Panc1 (cell line): ENCODE measurements around the gene ASCL2. TPM values are rescaled to one million over a fixed set of nuclear protein-coding genes. Genes with fewer than 3 reads are reported as not detected.

Experiments used
- ATAC-seq: fragments of 200-7000 bp; cut with Tn5 transposase; 2 replicates; pipeline ENCODE4 v1.9.1; 2020; ENCODE audit warnings: mild to moderate bottlenecking, moderate library complexity
- BruUV-seq: library from RNA; stranded (reverse); fragments of 400-500 nt; replicated peaks from 2 replicates; lab custom pipeline; 2021; lab: Mats Ljungman, UMichigan
- CTCF ChIA-PET: fragments of 300-600 bp; sonication (Branson Sonifier 250); formaldehyde crosslinking; loops from one replicate; lab custom pipeline; 2022; ENCODE audit warnings: antibody characterized with exemption; lab: Charles Lee
- POLR2A ChIA-PET: fragments of 300-600 bp; sonication (Branson Sonifier 250); formaldehyde crosslinking; loops from one replicate; lab custom pipeline; 2022; ENCODE audit warnings: antibody characterized with exemption; lab: Charles Lee
- DNase-seq: peaks from one replicate; pipeline ENCODE4 v3.0.0-alpha.2; 2010; ENCODE audit warnings: low read depth, low spot score
- H3K27ac ChIP-seq: 2 replicates; pipeline ENCODE4 v1.5.1; 2011; ENCODE audit warnings: mild to moderate bottlenecking, low read length, inconsistent platforms
- H3K27me3 ChIP-seq: fragments of 200-500 bp; sonication (Bioruptor generic); 2 replicates; pipeline ENCODE4 v1.6.0; 2014; ENCODE audit warnings: low read length, inconsistent platforms; ENCODE audit not compliant: control insufficient read depth, insufficient read depth
- H3K36me3 ChIP-seq: fragments of 200-500 bp; sonication (Bioruptor generic); 2 replicates; pipeline ENCODE4 v1.5.1; 2014; ENCODE audit warnings: inconsistent platforms, mild to moderate bottlenecking, low read length, moderate library complexity; ENCODE audit not compliant: control insufficient read depth, insufficient read depth
- H3K4me1 ChIP-seq: 2 replicates; pipeline ENCODE4 v1.5.1; 2011; ENCODE audit warnings: inconsistent platforms, mild to moderate bottlenecking, low read length, moderate library complexity; ENCODE audit not compliant: control insufficient read depth, insufficient read depth
- H3K4me3 ChIP-seq, 2 experiments: 2 replicates each; pipeline ENCODE4 v1.5.1; 2011 to 2012; ENCODE audit warnings: low read depth in 2 of 2, low read length in 2 of 2, mild to moderate bottlenecking in 2 of 2, inconsistent platforms in 1 of 2, moderate library complexity in 1 of 2
- H3K9me3 ChIP-seq: fragments of 200-500 bp; sonication (Bioruptor generic); 2 replicates; pipeline ENCODE4 v1.5.1; 2014; ENCODE audit warnings: low read depth, mild to moderate bottlenecking, inconsistent platforms, low read length, moderate library complexity; ENCODE audit not compliant: control insufficient read depth, insufficient read depth
- POLR2AphosphoS5 ChIP-seq: IDR thresholded peaks from 2 replicates; pipeline ENCODE4 v1.6.1; 2012; ENCODE audit warnings: mild to moderate bottlenecking, low read depth, low read length, moderate library complexity
- SIN3A ChIP-seq: IDR thresholded peaks from 2 replicates; pipeline ENCODE4 v1.6.1; 2012; ENCODE audit warnings: low read depth, mild to moderate bottlenecking, low read length, moderate library complexity, borderline replicate concordance; ENCODE audit not compliant: insufficient read depth
- TCF7L2 ChIP-seq: IDR thresholded peaks from 2 replicates; pipeline ENCODE4 v1.6.1; 2011; ENCODE audit warnings: mild to moderate bottlenecking, low read depth, low read length, inconsistent platforms
- in situ Hi-C: cut with HindIII; loops from 2 replicates; pipeline ENCODE4 v1.10.0; 2016; ENCODE audit warnings: low sequenced_read_pairs, low pct_unique_long_range_greater_than_20kb
- intact Hi-C: fragments of 100-400 bp; cut with micrococcal nuclease; formaldehyde crosslinking; loops from one replicate; pipeline ENCODE4 v1.10.0; 2022; ENCODE audit not compliant: unreplicated experiment
- total RNA-seq: library from RNA; stranded (reverse); gene quantifications from one replicate; pipeline ENCODE4 v1.2.1, GENCODE V29; 2021; ENCODE audit not compliant: unreplicated experiment
- TF ChIP-seq, protein P1 (sequence below), 2 experiments: IDR thresholded peaks; 2 replicates each; pipeline ENCODE4 v1.6.1; 2011 to 2012; ENCODE audit warnings: low read depth in 2 of 2, control low read depth in 1 of 2, low read length in 1 of 2, mild to moderate bottlenecking in 1 of 2, moderate library complexity in 1 of 2; ENCODE audit not compliant: insufficient read depth in 1 of 2
- TF ChIP-seq, protein P2 (sequence below): fragments of 450-650 bp; IDR thresholded peaks from 2 replicates; pipeline ENCODE4 v1.5.1; 2017; ENCODE audit warnings: mild to moderate bottlenecking

The ASCL2 gene
- total RNA-seq, 1 experiment from 2014 or later, result not detected

DNA sequence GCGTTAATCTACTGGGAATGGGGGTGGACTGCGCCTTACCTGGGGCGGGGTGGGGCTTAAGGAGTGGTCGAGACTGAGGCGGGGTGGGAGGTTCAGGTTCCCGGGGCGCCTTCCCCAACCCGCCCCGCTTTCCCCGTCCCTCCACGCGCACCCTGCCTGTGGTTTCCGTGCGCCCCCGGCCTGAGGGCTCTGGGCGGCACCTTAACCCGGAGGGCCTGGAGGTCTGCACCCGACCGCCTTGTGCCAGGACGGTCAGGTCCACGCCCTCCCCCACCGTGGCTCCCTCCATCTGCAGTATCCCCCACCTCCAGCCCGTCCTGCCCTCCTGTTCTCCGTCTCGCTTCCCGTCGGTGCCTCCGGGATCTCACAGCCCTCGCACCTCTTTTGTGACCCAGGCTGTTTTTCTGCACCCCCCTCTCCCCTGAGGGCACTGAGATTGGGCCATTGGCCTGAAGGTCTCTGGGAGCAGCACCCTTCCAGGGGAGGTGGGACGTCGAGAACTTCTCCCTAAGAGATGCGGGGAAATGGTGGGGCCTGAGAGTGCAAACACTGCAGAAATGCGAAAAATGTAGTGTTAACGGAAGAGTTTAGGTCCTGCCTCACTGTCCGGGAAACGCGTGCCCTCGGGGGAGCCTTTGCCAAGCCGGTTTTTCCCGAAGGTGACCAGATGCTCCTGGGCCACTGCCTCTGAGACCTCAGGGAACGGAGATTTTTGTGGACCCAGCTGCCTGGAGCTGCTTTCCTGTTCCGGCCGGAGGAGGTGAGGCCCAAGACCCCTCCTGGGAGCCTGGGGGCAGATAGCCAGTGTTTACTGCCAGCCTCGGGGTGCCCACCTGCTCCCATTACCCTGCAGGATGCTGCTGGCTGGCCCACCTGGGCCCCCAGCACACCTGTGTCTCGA, 1.2 kb upstream of the ASCL2 start:
- no TSS peak for BruUV-seq
- H3K27ac ChIP-seq, result no peak overlapping the region
- no peaks in the 10 kb centered on the region for H3K36me3 ChIP-seq
- TF ChIP-seq TCF7L2, result no peak
- no peak for TF ChIP-seq POLR2AphosphoS5
- TF ChIP-seq, protein P1, sequence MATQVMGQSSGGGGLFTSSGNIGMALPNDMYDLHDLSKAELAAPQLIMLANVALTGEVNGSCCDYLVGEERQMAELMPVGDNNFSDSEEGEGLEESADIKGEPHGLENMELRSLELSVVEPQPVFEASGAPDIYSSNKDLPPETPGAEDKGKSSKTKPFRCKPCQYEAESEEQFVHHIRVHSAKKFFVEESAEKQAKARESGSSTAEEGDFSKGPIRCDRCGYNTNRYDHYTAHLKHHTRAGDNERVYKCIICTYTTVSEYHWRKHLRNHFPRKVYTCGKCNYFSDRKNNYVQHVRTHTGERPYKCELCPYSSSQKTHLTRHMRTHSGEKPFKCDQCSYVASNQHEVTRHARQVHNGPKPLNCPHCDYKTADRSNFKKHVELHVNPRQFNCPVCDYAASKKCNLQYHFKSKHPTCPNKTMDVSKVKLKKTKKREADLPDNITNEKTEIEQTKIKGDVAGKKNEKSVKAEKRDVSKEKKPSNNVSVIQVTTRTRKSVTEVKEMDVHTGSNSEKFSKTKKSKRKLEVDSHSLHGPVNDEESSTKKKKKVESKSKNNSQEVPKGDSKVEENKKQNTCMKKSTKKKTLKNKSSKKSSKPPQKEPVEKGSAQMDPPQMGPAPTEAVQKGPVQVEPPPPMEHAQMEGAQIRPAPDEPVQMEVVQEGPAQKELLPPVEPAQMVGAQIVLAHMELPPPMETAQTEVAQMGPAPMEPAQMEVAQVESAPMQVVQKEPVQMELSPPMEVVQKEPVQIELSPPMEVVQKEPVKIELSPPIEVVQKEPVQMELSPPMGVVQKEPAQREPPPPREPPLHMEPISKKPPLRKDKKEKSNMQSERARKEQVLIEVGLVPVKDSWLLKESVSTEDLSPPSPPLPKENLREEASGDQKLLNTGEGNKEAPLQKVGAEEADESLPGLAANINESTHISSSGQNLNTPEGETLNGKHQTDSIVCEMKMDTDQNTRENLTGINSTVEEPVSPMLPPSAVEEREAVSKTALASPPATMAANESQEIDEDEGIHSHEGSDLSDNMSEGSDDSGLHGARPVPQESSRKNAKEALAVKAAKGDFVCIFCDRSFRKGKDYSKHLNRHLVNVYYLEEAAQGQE (IDR thresholded peaks at IDR 0.05; ENCODE audit: insufficient read depth in 1 of 2, low read depth in 2 of 2, low read length in 1 of 2), result no peak
- TF ChIP-seq SIN3A, result no peak
- TF ChIP-seq, protein P2, sequence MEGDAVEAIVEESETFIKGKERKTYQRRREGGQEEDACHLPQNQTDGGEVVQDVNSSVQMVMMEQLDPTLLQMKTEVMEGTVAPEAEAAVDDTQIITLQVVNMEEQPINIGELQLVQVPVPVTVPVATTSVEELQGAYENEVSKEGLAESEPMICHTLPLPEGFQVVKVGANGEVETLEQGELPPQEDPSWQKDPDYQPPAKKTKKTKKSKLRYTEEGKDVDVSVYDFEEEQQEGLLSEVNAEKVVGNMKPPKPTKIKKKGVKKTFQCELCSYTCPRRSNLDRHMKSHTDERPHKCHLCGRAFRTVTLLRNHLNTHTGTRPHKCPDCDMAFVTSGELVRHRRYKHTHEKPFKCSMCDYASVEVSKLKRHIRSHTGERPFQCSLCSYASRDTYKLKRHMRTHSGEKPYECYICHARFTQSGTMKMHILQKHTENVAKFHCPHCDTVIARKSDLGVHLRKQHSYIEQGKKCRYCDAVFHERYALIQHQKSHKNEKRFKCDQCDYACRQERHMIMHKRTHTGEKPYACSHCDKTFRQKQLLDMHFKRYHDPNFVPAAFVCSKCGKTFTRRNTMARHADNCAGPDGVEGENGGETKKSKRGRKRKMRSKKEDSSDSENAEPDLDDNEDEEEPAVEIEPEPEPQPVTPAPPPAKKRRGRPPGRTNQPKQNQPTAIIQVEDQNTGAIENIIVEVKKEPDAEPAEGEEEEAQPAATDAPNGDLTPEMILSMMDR, result no peak
- ATAC-seq (no peak), DNase-seq (no peak)
- POLR2A ChIA-PET, result no interaction called here
- in situ Hi-C loops (no loop called here), intact Hi-C loops (no loop called here)
- CTCF ChIA-PET, result no interaction called here
- H3K4me1 ChIP-seq, result no peaks in the 10 kb centered on the region
- H3K27me3 ChIP-seq, result peaks cover 5% of the 10 kb centered on the region
- no peak overlapping the region for H3K4me3 ChIP-seq
- H3K9me3 ChIP-seq, result no peaks in the 10 kb centered on the region

DNA sequence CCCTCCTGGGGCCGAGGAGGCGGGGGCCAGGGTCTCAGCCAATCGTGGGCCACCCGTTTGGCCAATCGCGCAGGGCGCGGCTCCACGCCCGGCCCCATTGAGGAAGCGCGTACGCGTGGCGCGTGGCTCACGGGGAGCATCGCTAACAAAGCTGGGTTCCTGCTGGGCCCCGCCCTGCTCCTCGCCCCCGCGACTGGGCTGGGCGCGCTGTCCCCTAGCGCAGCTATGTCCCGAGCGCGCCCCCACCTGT, 614 bp upstream of the ASCL2 start:
- no peaks in the 10 kb centered on the region for H3K9me3 ChIP-seq
- no peaks in the 10 kb centered on the region for H3K36me3 ChIP-seq
- no peak overlapping the region for H3K4me3 ChIP-seq
- in situ Hi-C loops (no loop called here), intact Hi-C loops (no loop called here)
- ChIA-PET CTCF (no interaction called here), POLR2A (no interaction called here)
- peaks cover 5% of the 10 kb centered on the region for H3K27me3 ChIP-seq
- H3K27ac ChIP-seq, result no peak overlapping the region
- TF ChIP-seq TCF7L2 (no peak), POLR2AphosphoS5 (no peak), SIN3A (no peak)
- TF ChIP-seq, protein P1 (IDR thresholded peaks at IDR 0.05; ENCODE audit: insufficient read depth in 1 of 2, low read depth in 2 of 2, low read length in 1 of 2), result no peak
- TF ChIP-seq, protein P2, result no peak
- no TSS peak for BruUV-seq
- no peak for DNase-seq
- no peaks in the 10 kb centered on the region for H3K4me1 ChIP-seq
- ATAC-seq, result no peak
